ENCODE results near the gene ATP8B4.

- no peak for TF ChIP-seq ZBTB7A (IDR thresholded peaks at IDR 0.05; ENCODE audit: low read depth)
- TF ChIP-seq REST (IDR thresholded peaks at IDR 0.05; ENCODE audit: low read depth): no peak
- TF ChIP-seq YY1 (IDR thresholded peaks at IDR 0.05; ENCODE audit: low read depth): no peak
Observed at GRCh38 chr15:49813625-49814024, 305.4 kb downstream of the ATP8B4 start.

All from Ishikawa (cell line).